ENCODE results near the gene SMIM43.
A peak's percentile ranks its signal among the peaks of the same experiment; 100 is the strongest.

Gene SMIM43

GRCh38 chr4:121764702-121765367, at the start of gene SMIM43:
Gene SMIM43 (minus strand): TSS chr4:121765164. CDS start chr4:121765105, 59 bp downstream.
- no peak for DNase-seq (ENCODE audit: low read depth)

DNA sequence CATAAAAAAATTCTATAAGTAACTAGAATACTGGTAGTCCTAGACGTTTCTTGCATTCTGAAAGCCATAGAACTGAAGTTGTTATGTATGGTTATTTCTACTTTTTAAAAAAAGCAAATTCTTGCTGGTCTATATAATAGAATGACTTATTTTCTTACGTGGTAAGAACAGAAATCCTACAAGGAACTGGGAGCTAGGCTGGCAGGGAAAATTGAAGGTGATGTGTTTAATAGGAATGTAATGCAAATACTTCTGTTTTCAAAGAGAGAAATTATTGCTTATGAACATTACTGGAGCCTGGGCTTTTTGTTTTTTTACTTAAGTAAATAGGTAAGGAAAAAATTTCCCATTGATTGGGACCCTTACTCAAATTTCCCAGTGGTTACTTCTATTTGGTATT, 49.8 kb upstream of the SMIM43 start:
- no peak for DNase-seq (ENCODE audit: low read depth)

DNA sequence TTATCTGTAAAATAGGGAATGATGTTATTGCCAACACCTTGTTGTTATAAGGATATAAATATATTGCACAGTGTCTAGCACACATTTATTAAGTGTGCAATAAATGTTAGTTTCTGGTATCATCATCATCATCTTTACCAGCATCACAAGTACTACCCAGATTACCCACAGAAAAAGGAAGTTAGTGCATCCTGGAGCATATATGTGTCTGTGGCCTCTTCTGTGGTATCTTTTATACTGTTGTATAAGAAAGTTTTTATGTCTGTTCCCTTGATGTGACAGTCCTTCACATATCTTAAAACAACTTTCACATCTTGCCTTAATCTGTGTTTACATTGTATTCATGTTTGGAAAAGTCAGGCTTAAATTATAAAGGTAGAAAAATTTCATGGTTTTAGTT, 46.2 kb upstream of the SMIM43 start:
- no peak for DNase-seq (ENCODE audit: low read depth)

DNA sequence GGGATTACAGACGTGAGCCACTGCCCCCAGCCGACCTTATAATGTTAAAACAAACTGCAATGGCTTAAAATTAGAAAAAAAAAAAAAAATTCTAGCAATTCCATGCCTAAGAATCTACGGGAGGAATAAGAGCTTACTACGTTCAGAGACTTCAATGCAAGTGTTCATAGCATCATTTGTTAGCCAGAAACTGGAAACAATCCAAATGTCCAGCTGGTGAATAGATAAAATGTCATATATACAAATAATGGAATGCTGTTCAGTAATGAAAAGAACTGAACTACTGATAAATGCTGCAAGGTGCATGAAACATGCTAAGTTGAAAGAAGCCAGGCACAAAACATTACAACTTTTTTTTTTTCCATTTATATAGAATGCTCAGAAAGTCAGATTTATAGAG, 41.4 kb upstream of the SMIM43 start:
- no peak for DNase-seq (ENCODE audit: low read depth)

DNA sequence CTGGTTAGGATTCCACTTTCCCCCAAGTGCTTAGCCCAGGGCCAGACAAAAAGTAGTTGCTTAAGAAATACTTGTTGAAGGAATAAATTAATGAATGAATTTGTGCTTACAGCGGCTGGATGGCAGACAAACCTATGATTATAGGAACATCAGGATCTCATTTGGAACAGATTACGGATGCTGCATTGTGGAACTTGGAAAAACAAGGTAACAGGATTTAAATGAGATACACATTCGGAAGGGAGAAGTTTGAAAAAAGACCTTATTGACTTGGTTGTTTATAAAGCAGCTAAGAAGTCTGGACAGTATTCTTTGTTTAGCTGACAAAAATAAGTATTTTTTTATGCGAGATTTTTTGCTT, 36.7 kb upstream of the SMIM43 start:
- DNase-seq (ENCODE audit: low read depth) = no peak

- DNase-seq (ENCODE audit: low read depth) = peak; percentile 88
These were observed 36.2 kb upstream of the SMIM43 start, which contains the start of gene EXOSC9 for GRCh38 chr4:121800961-121801714. Gene EXOSC9 (plus strand): TSS chr4:121801323. CDS start chr4:121801425, 102 bp downstream.

DNA sequence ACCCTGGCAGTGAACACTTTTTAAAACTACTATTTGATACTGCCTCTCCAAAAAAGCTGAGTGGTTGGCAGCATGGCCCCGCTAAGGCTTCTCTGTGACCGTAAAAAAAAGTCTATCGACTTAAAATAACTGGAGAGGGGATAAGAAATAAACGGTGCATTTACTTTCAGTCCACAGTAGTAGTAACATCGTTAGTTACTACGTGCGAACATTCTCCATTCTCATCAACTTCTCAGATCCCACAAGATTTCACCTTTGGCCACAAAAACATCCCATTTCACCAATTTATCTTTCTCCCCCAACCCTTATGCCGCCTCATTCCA, 35.6 kb upstream of the SMIM43 start:
- no peak for DNase-seq (ENCODE audit: low read depth)

DNA sequence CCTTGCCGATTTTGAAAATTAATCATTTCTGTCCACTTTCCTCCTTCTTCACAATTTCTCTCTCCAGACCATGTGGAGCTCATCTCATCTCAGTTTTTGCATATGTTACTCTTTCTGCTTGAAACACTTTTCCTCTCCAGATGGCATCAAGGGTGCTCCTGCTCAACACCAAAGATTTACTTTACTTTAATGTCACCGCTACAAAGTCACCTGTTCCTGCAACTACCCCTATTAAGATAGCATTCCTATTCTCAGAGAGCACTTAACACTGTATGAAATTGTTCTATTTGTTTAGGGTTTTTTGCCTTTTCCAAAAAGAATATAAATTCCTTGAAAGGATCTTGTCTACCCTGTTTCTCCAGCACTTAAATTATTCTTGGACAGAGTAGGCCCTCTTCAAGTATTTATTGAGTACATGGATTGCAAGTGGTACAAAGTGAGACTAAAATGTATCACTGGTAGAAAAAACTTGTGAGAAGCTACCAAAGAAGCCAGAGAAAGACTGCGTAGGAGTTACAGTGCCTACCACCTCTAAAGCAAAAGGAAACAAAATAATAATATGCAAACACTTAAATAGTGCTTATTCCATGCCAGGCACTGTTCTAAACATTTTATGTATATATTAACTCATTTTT, 35.0 kb upstream of the SMIM43 start:
- no peak for DNase-seq (ENCODE audit: low read depth)

DNA sequence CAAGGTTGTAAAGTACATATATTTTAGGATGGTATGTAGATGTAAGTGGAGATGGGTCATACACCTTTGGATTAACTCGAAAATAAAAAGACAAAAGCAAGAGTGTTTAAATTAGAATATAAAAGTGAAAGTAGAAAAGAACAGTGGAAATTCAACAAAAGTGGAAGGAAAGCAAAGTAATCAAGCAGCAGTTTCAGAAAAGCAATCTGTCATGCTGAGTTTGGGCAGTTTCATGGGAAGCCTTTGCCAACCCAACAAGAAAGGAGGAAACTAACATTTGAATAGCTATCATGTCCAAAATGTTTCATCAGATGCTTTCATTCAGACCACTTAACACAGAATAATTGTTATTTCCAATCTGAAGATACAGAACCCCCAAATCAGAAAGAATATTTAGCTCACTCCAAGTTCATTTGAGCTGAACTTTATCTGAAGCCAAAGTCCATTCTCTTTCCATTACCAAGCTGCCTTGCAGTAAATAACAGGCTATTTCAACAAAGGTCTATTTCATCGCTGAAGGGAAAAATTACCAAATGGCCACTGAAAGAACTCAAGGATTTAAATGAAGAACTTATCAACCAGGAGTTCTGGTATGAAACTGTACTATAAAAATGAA, 34.4 kb upstream of the SMIM43 start:
- DNase-seq (ENCODE audit: low read depth) = no peak

GRCh38 chr4:121796283-121796682, 31.3 kb upstream of the SMIM43 start:
- no peak for DNase-seq (ENCODE audit: low read depth)

- DNase-seq (ENCODE audit: low read depth) = no peak
These were observed 29.7 kb upstream of the SMIM43 start for GRCh38 chr4:121794505-121795188.

DNA sequence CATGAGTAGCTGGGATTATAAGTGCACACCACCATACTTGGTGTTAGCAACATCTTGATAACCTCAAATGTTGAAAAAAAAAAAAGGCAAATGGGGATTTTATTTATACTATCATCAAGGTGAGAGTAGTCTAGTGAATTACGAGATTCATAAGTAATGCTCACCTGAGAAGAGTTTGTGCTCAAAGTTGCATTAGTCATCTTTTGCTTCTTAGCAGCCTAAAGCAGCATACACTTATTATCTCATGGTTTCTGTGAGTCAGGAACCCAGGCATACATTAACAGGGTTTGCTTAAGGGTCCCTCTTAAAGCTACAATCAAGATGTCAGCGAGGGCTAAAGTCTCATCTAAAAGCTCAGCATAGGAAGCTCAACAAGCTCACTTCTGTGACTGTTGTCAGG, 28.0 kb upstream of the SMIM43 start:
- no peak for DNase-seq (ENCODE audit: low read depth)

GRCh38 chr4:121791481-121791880, 26.5 kb upstream of the SMIM43 start:
- DNase-seq (ENCODE audit: low read depth) = no peak

GRCh38 chr4:121790976-121791375, 26.0 kb upstream of the SMIM43 start:
- DNase-seq (ENCODE audit: low read depth) = no peak

GRCh38 chr4:121789960-121790829, 25.2 kb upstream of the SMIM43 start:
- DNase-seq (ENCODE audit: low read depth) = no peak

GRCh38 chr4:121789455-121789854, 24.5 kb upstream of the SMIM43 start:
- no peak for DNase-seq (ENCODE audit: low read depth)

DNA sequence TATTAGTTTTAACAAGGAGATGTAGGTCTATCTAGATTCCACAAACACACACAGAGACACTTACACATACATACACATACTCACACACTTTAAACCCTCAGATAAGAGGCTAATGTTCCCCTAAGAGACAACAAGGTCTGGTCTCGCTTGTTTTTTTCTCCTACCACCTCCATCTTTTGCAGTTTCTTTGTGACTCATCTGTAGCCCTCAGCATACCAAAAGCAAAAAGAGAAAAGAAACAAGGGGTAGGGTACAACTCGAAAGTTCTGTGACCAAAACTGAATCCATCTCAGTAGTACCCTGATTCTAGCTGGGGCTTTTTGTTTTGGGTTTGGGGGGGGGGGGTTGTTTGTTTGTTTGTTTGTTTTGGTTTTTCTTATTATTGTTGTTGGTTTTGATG, 23.9 kb upstream of the SMIM43 start:
- DNase-seq (ENCODE audit: low read depth) = no peak

GRCh38 chr4:121786221-121786620, 21.3 kb upstream of the SMIM43 start:
- DNase-seq (ENCODE audit: low read depth) = no peak

DNA sequence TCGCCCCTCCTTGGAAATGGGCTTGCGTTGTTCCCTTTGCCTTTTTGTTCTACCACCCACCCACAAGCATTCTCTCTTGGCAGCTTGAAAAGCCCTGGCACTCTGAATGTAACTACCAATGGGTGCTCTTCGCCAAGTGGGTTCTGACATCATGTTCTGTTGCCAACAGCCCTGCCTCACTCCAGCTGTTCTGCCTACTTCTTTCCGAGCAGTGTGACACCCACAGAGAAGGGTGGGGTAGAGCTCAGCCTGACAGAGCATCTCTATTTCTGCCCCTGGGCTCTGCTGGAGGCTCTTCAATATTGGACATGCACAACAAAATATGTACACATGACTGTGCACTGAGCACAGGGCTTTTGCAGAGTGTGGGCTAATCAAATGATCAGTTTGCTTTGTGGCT, 20.5 kb upstream of the SMIM43 start:
- no peak for DNase-seq (ENCODE audit: low read depth)

GRCh38 chr4:121784975-121785374, 20.0 kb upstream of the SMIM43 start:
- DNase-seq (ENCODE audit: low read depth) = no peak

DNA sequence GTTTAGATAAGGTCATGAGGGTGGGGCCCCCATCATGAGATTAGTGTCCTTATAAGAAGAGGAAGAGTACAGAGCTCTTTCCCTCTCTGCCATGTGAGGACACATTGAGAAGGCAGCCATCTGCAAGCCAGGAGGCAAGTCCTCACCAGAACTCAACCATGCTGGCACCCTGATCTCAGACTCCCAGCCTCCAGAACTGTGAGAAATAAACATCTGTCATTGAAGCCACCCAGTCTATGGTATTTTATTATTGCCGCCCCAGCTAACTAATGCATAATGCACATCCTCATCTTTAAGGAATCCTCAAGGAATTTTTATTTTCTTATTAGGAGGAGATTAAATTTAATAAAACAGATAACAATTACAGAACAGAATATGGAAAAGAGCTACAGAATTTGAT, 19.4 kb upstream of the SMIM43 start:
- no peak for DNase-seq (ENCODE audit: low read depth)
